IgD-negative memory B cell (primary cell): ENCODE results near the gene TXNIP. TPM values are rescaled to one million over a fixed set of nuclear protein-coding genes. Genes with fewer than 3 reads are reported as not detected.
A peak's percentile ranks its signal among the peaks of the same experiment; 100 is the strongest.

ENCODE experiments used
- H3K27ac Mint-ChIP-seq, 3 donors: one replicate each; pipeline ENCODE4 v1.8.0; 2020 to 2022; ENCODE audit warnings: mild to moderate bottlenecking in 3 of 3, mixed read lengths in 3 of 3, moderate library complexity in 1 of 3
- H3K27me3 Mint-ChIP-seq: one replicate; pipeline ENCODE4 v1.8.0; 2021; ENCODE audit warnings: mixed read lengths
- H3K36me3 Mint-ChIP-seq: one replicate; pipeline ENCODE4 v1.8.0; 2020; ENCODE audit warnings: mild to moderate bottlenecking, mixed read lengths
- H3K4me1 Mint-ChIP-seq, 3 donors: one replicate each; pipeline ENCODE4 v1.8.0; 2020 to 2022; ENCODE audit warnings: mixed read lengths in 3 of 3, mild to moderate bottlenecking in 1 of 3
- H3K4me3 Mint-ChIP-seq, 4 donors: one replicate each; pipeline ENCODE4 v1.8.0; 2020 to 2022; ENCODE audit warnings: mild to moderate bottlenecking in 4 of 4, mixed read lengths in 4 of 4, moderate library complexity in 3 of 4
- H3K9me3 Mint-ChIP-seq, 3 donors: one replicate each; pipeline ENCODE4 v1.8.0; 2020 to 2021; ENCODE audit warnings: mixed read lengths in 3 of 3, mild to moderate bottlenecking in 1 of 3
- polyA plus RNA-seq: library from polyadenylated mRNA; unstranded; fragments of 300-500 nt; fragmentation: Illumina TruSeq; gene quantifications from one replicate; pipeline ENCODE4 v1.2.3, GENCODE V29; 2021

Gene TXNIP
- polyA plus RNA-seq, 1 donor from 2014 or later, result 3,579 TPM

DNA sequence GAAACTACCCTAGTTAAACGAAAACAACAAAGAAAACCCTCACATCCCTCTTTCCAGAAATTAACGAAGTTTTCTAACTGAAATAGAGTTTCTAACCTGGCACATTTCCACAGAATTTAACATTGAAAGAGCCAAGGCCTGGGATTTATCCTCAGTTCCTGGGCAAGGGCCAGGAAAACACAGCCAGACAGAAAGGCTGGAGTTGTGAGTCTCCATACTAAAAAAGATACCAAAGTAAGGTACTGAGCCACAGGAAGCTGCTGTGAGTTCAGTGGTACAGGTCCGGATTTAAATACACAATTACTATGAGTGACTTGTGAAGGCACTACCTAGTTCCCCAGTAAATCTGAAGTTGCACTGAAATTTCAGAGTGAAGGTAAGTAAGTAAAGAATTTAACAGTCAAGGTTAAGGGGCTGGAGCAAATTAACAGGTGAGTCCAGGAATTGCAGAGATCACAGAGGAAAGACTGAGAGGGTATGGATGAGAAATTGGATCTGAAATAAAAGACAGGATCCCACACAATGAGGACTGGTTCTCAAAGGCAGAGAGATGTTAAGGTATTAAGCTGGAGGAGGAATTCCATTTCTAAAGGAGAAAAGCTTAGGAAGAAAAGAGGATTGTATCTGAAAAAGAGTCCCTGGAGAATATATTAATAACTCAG, 39.5 kb downstream of the TXNIP start:
- H3K36me3 Mint-ChIP-seq, result no peaks in the 10 kb centered on the region
- H3K4me3 Mint-ChIP-seq, result peak overlapping the region; percentile 92 to 99 (median 97)
- H3K27ac Mint-ChIP-seq, result peak overlapping the region; percentile 41 to 90 (median 84)
- no peaks in the 10 kb centered on the region for H3K9me3 Mint-ChIP-seq
- H3K27me3 Mint-ChIP-seq, result no peaks in the 10 kb centered on the region
- H3K4me1 Mint-ChIP-seq, result peaks cover 39 to 60% (median 42%) of the 10 kb centered on the region in 3 donors

DNA sequence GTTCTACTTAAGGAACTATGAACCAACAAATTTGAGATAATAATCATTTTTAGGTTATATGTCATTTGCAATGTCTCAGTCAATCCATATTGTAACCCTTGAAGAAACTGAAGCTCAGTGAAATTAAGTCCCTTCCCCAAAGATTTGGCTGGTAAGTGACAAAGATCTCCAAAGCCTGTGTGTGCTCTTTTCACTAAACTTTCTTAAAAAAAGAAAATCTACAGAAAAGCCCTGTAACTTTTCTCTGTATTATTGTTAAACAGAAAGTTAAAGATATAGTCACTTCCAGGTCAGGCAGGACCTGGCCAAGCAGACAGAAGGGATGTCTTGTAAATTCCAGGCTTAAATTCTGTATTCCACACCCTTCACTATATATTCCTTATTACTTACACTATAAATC, 40.0 kb downstream of the TXNIP start:
- H3K27me3 Mint-ChIP-seq, result no peaks in the 10 kb centered on the region
- H3K36me3 Mint-ChIP-seq, result no peaks in the 10 kb centered on the region
- peak overlapping the region; percentile 18 to 41 (median 28) for H3K27ac Mint-ChIP-seq
- H3K4me1 Mint-ChIP-seq, result peaks cover 39 to 60% (median 41%) of the 10 kb centered on the region in 3 donors
- peak overlapping the region; percentile 92 to 99 (median 97) for H3K4me3 Mint-ChIP-seq
- no peaks in the 10 kb centered on the region for H3K9me3 Mint-ChIP-seq

DNA sequence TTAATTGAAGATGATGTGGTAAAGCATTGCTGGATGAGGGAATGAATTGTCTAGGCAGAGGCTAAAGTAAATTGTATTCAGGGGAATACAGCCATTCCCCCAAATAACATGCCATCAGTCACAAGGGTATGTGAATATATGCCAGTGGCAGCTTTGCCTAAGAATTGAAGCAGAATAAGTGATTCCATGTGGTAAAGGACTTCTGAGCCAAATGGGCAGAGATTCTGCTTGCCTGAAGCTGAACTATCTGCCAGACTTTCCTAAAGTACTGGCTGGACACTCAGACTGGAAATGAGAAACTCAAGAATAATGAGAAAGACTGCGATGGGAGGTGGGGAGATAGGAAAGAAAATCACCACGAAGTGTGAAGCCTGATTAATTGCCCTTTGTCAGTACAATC, 40.9 kb downstream of the TXNIP start:
- H3K4me3 Mint-ChIP-seq, result peak overlapping the region in 2 of 4 donors; percentile 64 to 96
- H3K9me3 Mint-ChIP-seq, result no peaks in the 10 kb centered on the region
- no peaks in the 10 kb centered on the region for H3K27me3 Mint-ChIP-seq
- H3K36me3 Mint-ChIP-seq, result no peaks in the 10 kb centered on the region
- H3K27ac Mint-ChIP-seq, result no peak overlapping the region
- peaks cover 38 to 60% (median 39%) of the 10 kb centered on the region in 3 donors for H3K4me1 Mint-ChIP-seq

DNA sequence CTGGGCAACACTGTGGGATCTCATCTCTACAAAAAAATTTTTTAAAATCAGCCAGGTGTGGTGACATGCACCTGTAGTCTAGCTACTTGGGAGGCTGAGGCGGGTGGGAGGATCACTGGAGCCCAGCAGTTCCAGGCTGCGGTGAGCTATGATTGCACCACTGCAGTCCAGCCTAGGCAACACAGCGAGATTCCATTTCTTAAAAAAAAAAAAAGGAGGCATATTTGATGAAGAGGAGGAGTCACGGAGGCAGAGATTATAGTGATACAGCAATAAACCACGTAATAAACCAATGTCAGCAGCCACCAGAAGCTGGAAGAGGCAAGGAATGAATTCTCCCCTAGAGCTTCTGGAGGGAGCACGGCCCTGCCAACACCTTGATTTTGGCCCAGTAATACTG, 42.5 kb downstream of the TXNIP start:
- H3K4me1 Mint-ChIP-seq, result peaks cover 32 to 57% (median 33%) of the 10 kb centered on the region in 3 donors
- no peaks in the 10 kb centered on the region for H3K27me3 Mint-ChIP-seq
- peak overlapping the region in 1 of 4 donors; percentile 64 for H3K4me3 Mint-ChIP-seq
- no peaks in the 10 kb centered on the region for H3K36me3 Mint-ChIP-seq
- H3K27ac Mint-ChIP-seq, result peak overlapping the region in 1 of 3 donors; percentile 59
- H3K9me3 Mint-ChIP-seq, result no peaks in the 10 kb centered on the region

DNA sequence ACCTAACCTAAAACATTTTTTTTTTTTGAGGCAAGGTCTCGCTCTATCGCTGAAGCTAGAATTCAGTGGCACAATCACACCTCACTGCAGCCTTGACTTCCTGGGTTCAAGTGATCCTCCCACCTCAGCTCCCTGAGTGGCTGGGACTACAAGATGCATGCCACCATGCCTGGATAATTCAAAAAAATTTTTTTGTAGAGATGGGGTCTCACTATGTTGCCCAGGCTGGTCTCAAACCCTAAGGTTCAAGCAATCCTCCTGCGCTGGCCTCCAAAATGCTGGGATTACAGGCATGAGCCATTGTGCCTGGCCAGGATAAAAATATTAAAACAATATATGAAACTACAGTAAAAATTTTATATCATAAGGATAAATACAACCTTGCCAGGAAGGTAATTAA, 43.5 kb downstream of the TXNIP start:
- peaks cover 25 to 53% (median 28%) of the 10 kb centered on the region in 3 donors for H3K4me1 Mint-ChIP-seq
- H3K9me3 Mint-ChIP-seq, result no peaks in the 10 kb centered on the region

DNA sequence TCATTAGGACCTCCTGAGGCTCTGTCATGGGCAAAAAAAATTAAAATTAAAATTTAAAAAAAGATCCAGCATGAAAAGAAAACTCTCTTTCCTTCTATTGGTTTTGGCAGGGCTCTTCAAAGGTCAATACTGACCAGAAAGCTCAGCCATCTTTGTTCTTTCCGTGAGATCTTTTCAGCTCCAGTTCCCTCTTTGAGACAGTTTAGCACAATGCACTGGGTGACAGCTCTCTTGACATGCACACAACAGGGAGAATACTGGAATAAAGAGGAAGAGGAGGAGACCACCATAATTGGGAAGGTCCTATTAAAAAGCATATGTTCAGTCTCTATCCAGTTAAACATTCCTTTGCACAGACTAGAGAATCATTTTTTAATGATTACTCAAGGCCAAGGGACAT, 44.9 kb downstream of the TXNIP start:
- H3K36me3 Mint-ChIP-seq, result no peaks in the 10 kb centered on the region
- H3K4me3 Mint-ChIP-seq, result peak overlapping the region in 1 of 4 donors; percentile 30
- peaks cover 16 to 47% (median 22%) of the 10 kb centered on the region in 3 donors for H3K4me1 Mint-ChIP-seq
- H3K27me3 Mint-ChIP-seq, result no peaks in the 10 kb centered on the region
- H3K9me3 Mint-ChIP-seq, result no peaks in the 10 kb centered on the region
- no peak overlapping the region for H3K27ac Mint-ChIP-seq

More for the DNA sequence above, 43.5 kb downstream of the TXNIP start:
- Mint-ChIP-seq H3K36me3 (no peaks in the 10 kb centered on the region), H3K27me3 (no peaks in the 10 kb centered on the region), H3K27ac (no peak overlapping the region), H3K4me3 (no peak overlapping the region)

DNA sequence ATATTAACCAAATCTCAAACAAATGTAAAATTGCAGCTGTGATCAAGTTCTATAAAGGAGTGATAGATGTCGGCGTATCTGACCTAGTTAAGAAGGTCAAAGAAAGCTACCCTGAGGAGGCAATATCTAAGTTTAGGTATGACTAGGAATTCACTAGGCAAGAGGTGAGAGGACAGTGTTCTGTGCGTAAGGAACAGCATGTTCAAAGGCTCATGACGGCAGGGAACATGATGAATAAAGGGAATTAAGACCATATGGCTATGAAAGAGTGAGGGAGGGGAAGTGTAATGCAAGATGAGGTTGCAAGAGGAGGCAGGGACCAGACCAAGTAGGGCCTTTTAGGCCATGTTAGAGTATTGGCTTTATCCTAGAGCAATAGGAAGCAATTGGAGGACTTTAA, 47.2 kb downstream of the TXNIP start:
- no peak overlapping the region for H3K27ac Mint-ChIP-seq
- no peaks in the 10 kb centered on the region for H3K27me3 Mint-ChIP-seq
- no peaks in the 10 kb centered on the region for H3K36me3 Mint-ChIP-seq
- peaks cover 6 to 27% (median 13%) of the 10 kb centered on the region in 3 donors for H3K4me1 Mint-ChIP-seq
- H3K4me3 Mint-ChIP-seq, result no peak overlapping the region
- no peaks in the 10 kb centered on the region for H3K9me3 Mint-ChIP-seq

DNA sequence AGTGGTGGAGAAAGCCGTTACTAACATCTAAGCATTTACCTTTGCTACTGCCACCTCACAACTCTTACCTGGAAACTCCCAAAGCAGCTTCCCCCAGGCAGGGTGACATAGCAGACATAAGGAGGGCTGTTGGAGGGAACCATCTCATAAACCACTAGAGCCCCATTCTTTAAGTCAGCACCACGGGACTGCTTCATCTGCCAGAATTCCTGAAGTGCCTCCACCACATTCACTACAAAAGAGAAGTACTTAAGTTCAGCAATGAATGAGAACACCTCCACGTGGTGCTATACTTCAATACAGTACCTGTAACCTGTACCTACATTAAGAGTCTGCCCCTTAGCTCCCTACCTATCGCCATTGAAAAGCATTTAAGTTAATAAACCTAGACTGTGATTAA, 48.8 kb downstream of the TXNIP start:
- no peaks in the 10 kb centered on the region for H3K36me3 Mint-ChIP-seq
- no peaks in the 10 kb centered on the region for H3K27me3 Mint-ChIP-seq
- no peak overlapping the region for H3K4me3 Mint-ChIP-seq
- H3K9me3 Mint-ChIP-seq, result no peaks in the 10 kb centered on the region
- H3K27ac Mint-ChIP-seq, result no peak overlapping the region
- peaks cover 7 to 21% (median 9%) of the 10 kb centered on the region in 3 donors for H3K4me1 Mint-ChIP-seq

DNA sequence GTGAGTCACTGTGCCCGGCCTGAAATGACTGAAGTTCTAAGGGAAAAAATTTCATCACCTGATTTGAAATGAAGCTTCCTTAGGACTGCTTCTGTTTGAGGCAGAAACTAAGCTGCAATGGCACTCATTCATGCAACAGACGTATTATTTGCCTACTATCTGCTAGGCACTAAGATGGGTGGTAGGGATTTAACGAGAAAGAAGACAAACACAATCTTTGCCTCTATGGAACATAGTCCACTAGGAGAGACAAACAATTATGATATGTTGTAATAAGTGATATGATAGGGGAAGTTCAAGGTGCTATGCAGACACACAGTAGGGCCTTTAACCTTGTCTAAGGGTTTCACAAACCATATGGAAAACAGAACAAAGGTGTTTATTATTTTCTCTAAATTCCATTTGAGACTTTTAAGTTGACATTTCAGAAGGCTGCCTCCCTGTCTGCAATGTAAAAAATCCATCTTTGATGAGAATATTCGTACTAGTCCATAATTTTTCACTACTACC, 49.8 kb downstream of the TXNIP start:
- Mint-ChIP-seq H3K36me3 (no peaks in the 10 kb centered on the region), H3K27ac (no peak overlapping the region), H3K4me1 (peaks cover 7 to 13% (median 9%) of the 10 kb centered on the region in 3 donors), H3K4me3 (no peak overlapping the region), H3K27me3 (no peaks in the 10 kb centered on the region), H3K9me3 (no peaks in the 10 kb centered on the region)

DNA sequence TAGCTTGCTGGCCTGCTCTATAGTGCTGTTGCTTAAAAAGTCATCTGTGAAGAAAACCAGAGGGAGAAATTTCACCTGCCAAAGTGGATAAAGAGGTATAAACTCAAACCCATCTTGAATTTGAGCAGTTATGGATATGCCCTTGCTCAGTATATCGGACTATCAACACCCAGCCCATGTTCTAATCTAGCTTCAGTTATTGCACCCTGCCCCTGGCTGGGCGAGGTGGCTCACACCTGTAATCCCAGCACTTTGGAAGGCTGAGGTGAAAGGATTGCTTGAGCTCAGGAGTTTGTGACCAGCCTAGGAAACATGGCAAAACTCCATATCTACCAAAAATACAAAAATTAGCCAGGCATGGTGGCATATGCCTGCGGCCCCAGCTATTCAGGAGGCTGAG, 51.8 kb downstream of the TXNIP start:
- no peak overlapping the region for H3K27ac Mint-ChIP-seq
- no peaks in the 10 kb centered on the region for H3K9me3 Mint-ChIP-seq
- no peaks in the 10 kb centered on the region for H3K27me3 Mint-ChIP-seq
- H3K4me1 Mint-ChIP-seq, result peaks cover 7 to 9% (median 9%) of the 10 kb centered on the region in 3 donors
- no peak overlapping the region for H3K4me3 Mint-ChIP-seq
- H3K36me3 Mint-ChIP-seq, result no peaks in the 10 kb centered on the region

DNA sequence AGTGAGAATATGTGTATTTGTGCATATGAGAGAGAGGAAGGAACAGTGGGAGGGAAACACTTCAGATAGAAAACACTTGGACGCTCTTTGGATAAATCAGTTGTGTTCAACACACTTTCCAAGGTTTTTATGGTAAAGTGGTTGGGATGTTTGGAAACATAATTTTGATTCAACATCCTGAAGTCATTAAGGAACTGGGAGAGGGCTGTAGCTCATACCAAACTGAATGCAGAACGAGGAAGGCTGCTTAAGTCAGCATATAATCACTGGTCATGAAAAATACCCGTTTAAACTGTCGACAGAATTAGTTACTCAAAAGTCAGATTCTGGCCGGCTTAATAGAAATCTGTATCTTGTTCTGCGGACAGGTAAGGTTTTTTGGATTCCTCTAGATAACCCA, 53.5 kb downstream of the TXNIP start:
- Mint-ChIP-seq H3K27ac (no peak overlapping the region), H3K27me3 (no peaks in the 10 kb centered on the region), H3K9me3 (no peaks in the 10 kb centered on the region), H3K4me1 (peaks cover 0 to 5% (median 1%) of the 10 kb centered on the region in 3 donors), H3K4me3 (no peak overlapping the region), H3K36me3 (no peaks in the 10 kb centered on the region)

Other genes starting within 250 kb of the TXNIP start
- 6.7 TPM for gene RNF115, start 172.5 kb downstream of the TXNIP start, polyA plus RNA-seq
- 54.0 TPM for gene POLR3C, start 172.4 kb downstream of the TXNIP start, polyA plus RNA-seq
- 4.2 TPM for gene NUDT17, start 150.9 kb downstream of the TXNIP start, polyA plus RNA-seq
- gene PIAS3, start 137.5 kb downstream of the TXNIP start, polyA plus RNA-seq, result 16.9 TPM
- not detected for gene ANKRD35, start 110.7 kb downstream of the TXNIP start, polyA plus RNA-seq
- gene ITGA10, start 86.5 kb downstream of the TXNIP start, polyA plus RNA-seq, result not detected
- 42.3 TPM for gene PEX11B, start 77.9 kb downstream of the TXNIP start, polyA plus RNA-seq
- 183 TPM for gene RBM8A, start 69.1 kb downstream of the TXNIP start, polyA plus RNA-seq
- 12.8 TPM for gene LIX1L, start 38.6 kb downstream of the TXNIP start, polyA plus RNA-seq
- 0.64 TPM for gene ANKRD34A, start 32.0 kb downstream of the TXNIP start, polyA plus RNA-seq
- gene POLR3GL, start 31.9 kb downstream of the TXNIP start, polyA plus RNA-seq, result 64.0 TPM
- gene HJV, start 25.2 kb upstream of the TXNIP start, polyA plus RNA-seq, result not detected
- 0.64 TPM for gene NBPF10, start 148.2 kb upstream of the TXNIP start, polyA plus RNA-seq
- gene NOTCH2NLA, start 232.4 kb upstream of the TXNIP start, polyA plus RNA-seq, result 51.3 TPM